HepG2 (cell line): ENCODE data around the gene FAM171A2. TPM values are rescaled to one million over a fixed set of nuclear protein-coding genes. Genes with fewer than 3 reads are reported as not detected.

ENCODE experiments used
- AHR ChIP-seq: IDR thresholded peaks from 2 replicates; pipeline ENCODE4 v1.6.1; 2018; ENCODE audit warnings: missing genetic modification reagents, missing compliant biosample characterization
- CEBPG ChIP-seq: IDR thresholded peaks from 2 replicates; pipeline ENCODE4 v1.6.1; 2016
- CREB1 ChIP-seq, 2 experiments: fragments of 450-650 bp in 1 of 2; IDR thresholded peaks; 2 replicates each; pipeline ENCODE4 v1.6.1; 2016 to 2017; ENCODE audit warnings: control low read depth in 1 of 2, mild to moderate bottlenecking in 1 of 2, missing compliant biosample characterization in 1 of 2, missing genetic modification characterization in 1 of 2
- CREB3 ChIP-seq: sonication (generic); formaldehyde crosslinking; IDR thresholded peaks from 2 replicates; pipeline ENCODE4 v1.5.0; 2020; ENCODE audit warnings: missing genetic modification reagents
- DDIT3 ChIP-seq: sonication (generic); formaldehyde crosslinking; IDR thresholded peaks from 2 replicates; pipeline ENCODE4 v1.4.0; 2020; ENCODE audit warnings: mild to moderate bottlenecking, missing genetic modification reagents
- JARID2 ChIP-seq: sonication (generic); formaldehyde crosslinking; IDR thresholded peaks from 2 replicates; pipeline ENCODE4 v1.8.1; 2023; ENCODE audit warnings: missing genetic modification reagents, inconsistent platforms; ENCODE audit not compliant: insufficient replicate concordance
- MLLT10 ChIP-seq: sonication (generic); formaldehyde crosslinking; IDR thresholded peaks from 2 replicates; pipeline ENCODE4 v1.4.0; 2020; ENCODE audit warnings: missing genetic modification reagents
- MZF1 ChIP-seq: sonication (generic); formaldehyde crosslinking; IDR thresholded peaks from 2 replicates; pipeline ENCODE4 v1.8.1; 2023; ENCODE audit warnings: mild to moderate bottlenecking, missing genetic modification reagents, borderline replicate concordance
- NPAS2 ChIP-seq: sonication (generic); formaldehyde crosslinking; IDR thresholded peaks from 2 replicates; pipeline ENCODE4 v1.8.0; 2022; ENCODE audit warnings: mild to moderate bottlenecking, missing genetic modification reagents, borderline replicate concordance
- PHB2 ChIP-seq: fragments of 450-650 bp; IDR thresholded peaks from 2 replicates; pipeline ENCODE4 v1.6.1; 2018; ENCODE audit not compliant: partially characterized antibody
- RXRA ChIP-seq: sonication (generic); formaldehyde crosslinking; IDR thresholded peaks from 2 replicates; pipeline ENCODE4 v1.5.1; 2020; ENCODE audit warnings: missing genetic modification reagents
- SIN3B ChIP-seq: fragments of 150-350 bp; IDR thresholded peaks from 2 replicates; pipeline ENCODE4 v1.6.1; 2014; ENCODE audit warnings: low read length
- SIX1 ChIP-seq: sonication (generic); formaldehyde crosslinking; IDR thresholded peaks from 2 replicates; pipeline ENCODE4 v1.4.0; 2020; ENCODE audit warnings: missing genetic modification reagents, borderline replicate concordance
- TEAD3 ChIP-seq: optimal IDR thresholded peaks from 2 replicates; pipeline ENCODE3; 2016; ENCODE audit warnings: borderline replicate concordance
- ZBTB1 ChIP-seq: sonication (generic); formaldehyde crosslinking; IDR thresholded peaks from 2 replicates; pipeline ENCODE4 v1.4.0; 2020; ENCODE audit warnings: missing genetic modification reagents, borderline replicate concordance
- ZFP36L2 ChIP-seq: sonication (generic); formaldehyde crosslinking; IDR thresholded peaks from 2 replicates; pipeline ENCODE4 v1.4.0; 2020; ENCODE audit warnings: missing genetic modification reagents
- ZMYM2 ChIP-seq: sonication (generic); formaldehyde crosslinking; IDR thresholded peaks from 2 replicates; pipeline ENCODE4 v1.8.0; 2022; ENCODE audit warnings: mild to moderate bottlenecking, missing genetic modification reagents
- ZNF260 ChIP-seq: sonication (generic); formaldehyde crosslinking; IDR thresholded peaks from 2 replicates; pipeline ENCODE4 v1.4.0; 2020; ENCODE audit warnings: missing genetic modification reagents, low read depth, mild to moderate bottlenecking, borderline replicate concordance
- ZNF556 ChIP-seq: sonication (generic); formaldehyde crosslinking; IDR thresholded peaks from 2 replicates; pipeline ENCODE4 v1.4.0; 2020; ENCODE audit warnings: mild to moderate bottlenecking, missing genetic modification reagents, borderline replicate concordance
- ZNF589 ChIP-seq: sonication (generic); formaldehyde crosslinking; conservative IDR thresholded peaks from 2 replicates; pipeline ENCODE4 v1.8.0; 2022; ENCODE audit warnings: mild to moderate bottlenecking, moderate library complexity, missing genetic modification reagents
- ZNF629 ChIP-seq: sonication (generic); formaldehyde crosslinking; conservative IDR thresholded peaks from 2 replicates; pipeline ENCODE4 v1.5.0; 2020; ENCODE audit warnings: missing genetic modification reagents
- ZNF766 ChIP-seq: sonication (generic); formaldehyde crosslinking; IDR thresholded peaks from 2 replicates; pipeline ENCODE4 v1.5.0; 2020; ENCODE audit warnings: missing genetic modification reagents, borderline replicate concordance
- polyA plus RNA-seq, 8 experiments: library from polyadenylated mRNA; depleted of rRNA in 3 of 8; stranded (reverse) in 7 of 8; unstranded in 1 of 8; fragments of >200 nt; fragmentation: Illumina TruSeq in 4 of 8; extraction: Trizol in 4 of 8; gene quantifications; 2 replicates each; pipeline versions ENCODE4 v1.2.1 to v1.2.3, GENCODE V29; 2011 to 2016; ENCODE audit warnings: low read depth in 4 of 8, missing spikeins in 1 of 8, mixed read lengths in 1 of 8; ENCODE audit not compliant: insufficient read depth in 1 of 8
- total RNA-seq, 5 experiments: library from RNA; depleted of rRNA; stranded (reverse); fragments of >200 nt; fragmentation: Illumina TruSeq; extraction: Trizol; gene quantifications; 2 replicates each; pipeline ENCODE4 v1.2.3, GENCODE V29; 2016; ENCODE audit warnings: low read depth in 1 of 5
- TF ChIP-seq, protein P1 (sequence below): sonication (generic); formaldehyde crosslinking; IDR thresholded peaks from 2 replicates; pipeline ENCODE4 v1.9.0; 2021; ENCODE audit warnings: missing genetic modification reagents, borderline replicate concordance
- TF ChIP-seq, protein P2 (sequence below): sonication (generic); formaldehyde crosslinking; IDR thresholded peaks from 2 replicates; pipeline ENCODE4 v1.4.0; 2020; ENCODE audit warnings: missing genetic modification reagents

Gene FAM171A2
- total and polyA plus RNA-seq, 2 of the 13 experiments (the other 11 are each of a cell fraction or from before 2014, with no cell fraction given): 1.8 to 3.6 TPM

DNA sequence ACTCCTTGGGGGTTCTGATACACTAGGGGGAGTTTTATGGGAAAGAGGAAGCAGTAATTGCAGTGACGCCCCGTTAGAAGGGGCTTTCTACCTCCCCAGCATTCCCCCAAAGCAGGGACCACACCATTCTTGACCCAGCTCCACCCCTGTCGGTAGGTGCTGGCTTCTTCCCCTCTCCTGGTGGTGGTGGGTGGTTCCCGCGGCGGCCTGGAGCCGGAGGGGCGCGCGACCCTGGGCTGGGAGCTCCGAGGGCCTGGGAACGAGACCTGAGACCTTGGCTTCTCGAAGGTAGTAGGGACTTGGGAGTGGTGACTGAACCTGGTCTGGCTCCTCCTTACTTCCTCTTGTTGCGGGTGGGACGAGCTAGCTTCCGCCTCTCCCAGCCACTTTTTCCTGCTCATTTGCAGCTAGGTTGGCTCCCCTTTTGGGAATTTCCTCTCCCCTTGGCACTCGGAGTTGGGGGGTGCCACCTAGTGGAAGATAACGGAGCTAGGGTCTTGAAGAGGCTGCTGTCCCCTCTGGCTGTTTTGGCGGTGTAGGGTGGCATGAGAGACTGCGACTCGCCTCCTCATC is 18.1 kb downstream of the FAM171A2 start (continued):
- TF ChIP-seq DDIT3 (CRISPR knock-in tag): no peak; the same call in 1 of the 2 replicates
- no peak for TF ChIP-seq CREB3 (CRISPR knock-in tag)
- no peak for TF ChIP-seq MLLT10 (CRISPR knock-in tag)
- TF ChIP-seq RXRA: no peak
- no peak for TF ChIP-seq ZBTB1 (CRISPR knock-in tag)
- TF ChIP-seq, protein P1, sequence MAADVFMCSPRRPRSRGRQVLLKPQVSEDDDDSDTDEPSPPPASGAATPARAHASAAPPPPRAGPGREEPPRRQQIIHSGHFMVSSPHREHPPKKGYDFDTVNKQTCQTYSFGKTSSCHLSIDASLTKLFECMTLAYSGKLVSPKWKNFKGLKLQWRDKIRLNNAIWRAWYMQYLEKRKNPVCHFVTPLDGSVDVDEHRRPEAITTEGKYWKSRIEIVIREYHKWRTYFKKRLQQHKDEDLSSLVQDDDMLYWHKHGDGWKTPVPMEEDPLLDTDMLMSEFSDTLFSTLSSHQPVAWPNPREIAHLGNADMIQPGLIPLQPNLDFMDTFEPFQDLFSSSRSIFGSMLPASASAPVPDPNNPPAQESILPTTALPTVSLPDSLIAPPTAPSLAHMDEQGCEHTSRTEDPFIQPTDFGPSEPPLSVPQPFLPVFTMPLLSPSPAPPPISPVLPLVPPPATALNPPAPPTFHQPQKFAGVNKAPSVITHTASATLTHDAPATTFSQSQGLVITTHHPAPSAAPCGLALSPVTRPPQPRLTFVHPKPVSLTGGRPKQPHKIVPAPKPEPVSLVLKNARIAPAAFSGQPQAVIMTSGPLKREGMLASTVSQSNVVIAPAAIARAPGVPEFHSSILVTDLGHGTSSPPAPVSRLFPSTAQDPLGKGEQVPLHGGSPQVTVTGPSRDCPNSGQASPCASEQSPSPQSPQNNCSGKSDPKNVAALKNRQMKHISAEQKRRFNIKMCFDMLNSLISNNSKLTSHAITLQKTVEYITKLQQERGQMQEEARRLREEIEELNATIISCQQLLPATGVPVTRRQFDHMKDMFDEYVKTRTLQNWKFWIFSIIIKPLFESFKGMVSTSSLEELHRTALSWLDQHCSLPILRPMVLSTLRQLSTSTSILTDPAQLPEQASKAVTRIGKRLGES (CRISPR knock-in tag): no peak
- TF ChIP-seq NPAS2 (CRISPR knock-in tag): no peak
- no peak for TF ChIP-seq ZNF556
- TF ChIP-seq SIN3B: no peak
- TF ChIP-seq MZF1: no peak
- TF ChIP-seq SIX1: no peak
- TF ChIP-seq, protein P2, sequence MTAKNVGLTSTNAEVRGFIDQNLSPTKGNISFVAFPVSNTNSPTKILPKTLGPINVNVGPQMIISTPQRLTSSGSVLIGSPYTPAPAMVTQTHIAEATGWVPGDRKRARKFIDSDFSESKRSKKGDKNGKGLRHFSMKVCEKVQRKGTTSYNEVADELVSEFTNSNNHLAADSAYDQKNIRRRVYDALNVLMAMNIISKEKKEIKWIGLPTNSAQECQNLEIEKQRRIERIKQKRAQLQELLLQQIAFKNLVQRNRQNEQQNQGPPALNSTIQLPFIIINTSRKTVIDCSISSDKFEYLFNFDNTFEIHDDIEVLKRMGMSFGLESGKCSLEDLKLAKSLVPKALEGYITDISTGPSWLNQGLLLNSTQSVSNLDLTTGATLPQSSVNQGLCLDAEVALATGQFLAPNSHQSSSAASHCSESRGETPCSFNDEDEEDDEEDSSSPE (CRISPR knock-in tag): no peak
- no peak for TF ChIP-seq ZNF766 (CRISPR knock-in tag)
- TF ChIP-seq JARID2 (CRISPR knock-in tag): no peak
- 0 out of 2 replicates have a peak, but pooled peaks have one; percentile 33 for TF ChIP-seq ZNF260 (CRISPR knock-in tag)
- no peak for TF ChIP-seq CEBPG
- TF ChIP-seq PHB2: no peak
- TF ChIP-seq AHR (CRISPR knock-in tag): no peak
- TF ChIP-seq ZNF589 (CRISPR knock-in tag): no peak
- TF ChIP-seq ZFP36L2: no peak
- no peak for TF ChIP-seq ZNF629 (CRISPR knock-in tag)
- TF ChIP-seq ZMYM2 (CRISPR knock-in tag): no peak
- TF ChIP-seq CREB1 (IDR thresholded peaks at IDR 0.05): no peak
- no peak for TF ChIP-seq CREB1 (CRISPR knock-in tag; IDR thresholded peaks at IDR 0.05)
- no peak for TF ChIP-seq TEAD3
